Caco-2 (cell line): ENCODE data around the gene INPP5E. TPM values are rescaled to one million over a fixed set of nuclear protein-coding genes. Genes with fewer than 3 reads are reported as not detected.

ENCODE experiments used
- BruUV-seq: library from RNA; stranded (reverse); fragments of 400-500 nt; replicated peaks from 2 replicates; lab custom pipeline; 2021; lab: Mats Ljungman, UMichigan
- CTCF ChIA-PET: fragments of 300-600 bp; sonication (Branson Sonifier 250); formaldehyde crosslinking; loops from one replicate; lab custom pipeline; 2022; ENCODE audit warnings: antibody characterized with exemption; lab: Charles Lee
- POLR2A ChIA-PET: fragments of 300-600 bp; sonication (Branson Sonifier 250); formaldehyde crosslinking; loops from one replicate; lab custom pipeline; 2022; ENCODE audit warnings: antibody characterized with exemption; lab: Charles Lee
- DNase-seq, 2 experiments: peaks; one replicate each; pipeline versions ENCODE4 v3.0.0 to v3.0.0-alpha.2; 2020 to 2022
- H3K27me3 ChIP-seq: replicated peaks from 2 replicates; pipeline ENCODE4 v1.6.0; 2011; ENCODE audit warnings: low read length; ENCODE audit not compliant: control insufficient read depth, insufficient read depth
- H3K36me3 ChIP-seq: 2 replicates; pipeline ENCODE4 v1.5.1; 2011; ENCODE audit warnings: low read length; ENCODE audit not compliant: control insufficient read depth, insufficient read depth
- H3K4me1 ChIP-seq: fragments of 250-450 bp; sonication (Bioruptor Pico); 2 replicates; pipeline ENCODE4 v1.5.1; 2020; ENCODE audit warnings: mild to moderate bottlenecking
- H3K4me3 ChIP-seq: 2 replicates; pipeline ENCODE4 v1.5.1; 2011; ENCODE audit warnings: low read depth, mild to moderate bottlenecking, control low read depth, low read length
- H3K9me3 ChIP-seq: fragments of 250-450 bp; sonication (Bioruptor Pico); 2 replicates; pipeline ENCODE4 v1.5.1; 2020; ENCODE audit warnings: mild to moderate bottlenecking, moderate library complexity
- H3K27ac Mint-ChIP-seq: one replicate; pipeline ENCODE4 v1.8.0; 2022; ENCODE audit warnings: mixed read lengths; ENCODE audit not compliant: unreplicated experiment
- H3K27me3 Mint-ChIP-seq: one replicate; pipeline ENCODE4 v1.8.0; 2022; ENCODE audit warnings: mixed read lengths; ENCODE audit not compliant: insufficient read depth, unreplicated experiment
- H3K36me3 Mint-ChIP-seq: one replicate; pipeline ENCODE4 v1.8.0; 2022; ENCODE audit warnings: mild to moderate bottlenecking, mixed read lengths; ENCODE audit not compliant: insufficient read depth, unreplicated experiment
- H3K4me1 Mint-ChIP-seq: one replicate; pipeline ENCODE4 v1.8.0; 2022; ENCODE audit warnings: low read depth, mixed read lengths; ENCODE audit not compliant: unreplicated experiment
- H3K4me3 Mint-ChIP-seq: one replicate; pipeline ENCODE4 v1.8.0; 2022; ENCODE audit warnings: mild to moderate bottlenecking, moderate library complexity, mixed read lengths; ENCODE audit not compliant: unreplicated experiment
- H3K9me3 Mint-ChIP-seq: one replicate; pipeline ENCODE4 v1.8.0; 2022; ENCODE audit warnings: mixed read lengths; ENCODE audit not compliant: unreplicated experiment
- CTCF ChIP-seq, 2 experiments: fragments of 200-600 bp in 1 of 2; IDR thresholded peaks; 1 replicate in 1 of 2; 2 replicates in 1 of 2; pipeline versions ENCODE4 v1.5.1 to v1.8.0; 2011 to 2022; ENCODE audit warnings: antibody characterized with exemption in 1 of 2, control low read depth in 1 of 2, inconsistent platforms in 1 of 2, low read depth in 1 of 2, low read length in 1 of 2, mild to moderate bottlenecking in 1 of 2, moderate library complexity in 1 of 2; ENCODE audit not compliant: insufficient read depth in 1 of 2, severe bottlenecking in 1 of 2, unreplicated experiment in 1 of 2
- intact Hi-C: fragments of 100-400 bp; cut with micrococcal nuclease; formaldehyde crosslinking; loops from one replicate; pipeline ENCODE4 v1.10.0; 2022; ENCODE audit not compliant: unreplicated experiment
- total RNA-seq: library from RNA; stranded (reverse); gene quantifications from 2 replicates; pipeline ENCODE4 v1.2.3, GENCODE V29; 2022

The INPP5E gene
- total RNA-seq, 1 experiment from 2014 or later = 18.6 TPM

GRCh38 chr9:136433849-136434579, 5.6 kb downstream of the INPP5E start:
- H3K27me3 Mint-ChIP-seq = no peaks in the 10 kb centered on the region
- Histone ChIP-seq H3K4me3 (no peak overlapping the region), H3K9me3 (no peaks in the 10 kb centered on the region), H3K4me1 (peaks cover 8% of the 10 kb centered on the region), H3K27me3 (no peaks in the 10 kb centered on the region), H3K36me3 (peaks cover 1% of the 10 kb centered on the region; the same call in 1 of the 2 replicates)
- intact Hi-C loops = no loop called here
- no peak for TF ChIP-seq CTCF (IDR thresholded peaks at IDR 0.05; ENCODE audit: insufficient read depth in 1 of 2, low read depth in 1 of 2, low read length in 1 of 2, severe bottlenecking in 1 of 2, unreplicated experiment in 1 of 2)
- peaks cover 7% of the 10 kb centered on the region for H3K4me1 Mint-ChIP-seq
- DNase-seq = no peak
- H3K9me3 Mint-ChIP-seq = no peaks in the 10 kb centered on the region
- H3K27ac Mint-ChIP-seq = no peak overlapping the region
- POLR2A ChIA-PET = no interaction called here
- H3K4me3 Mint-ChIP-seq = no peak overlapping the region
- peaks cover 28% of the 10 kb centered on the region for H3K36me3 Mint-ChIP-seq
- CTCF ChIA-PET = no interaction called here
- BruUV-seq = no TSS peak

- Mint-ChIP-seq H3K4me1 (peaks cover 7% of the 10 kb centered on the region), H3K27me3 (no peaks in the 10 kb centered on the region), H3K36me3 (peaks cover 30% of the 10 kb centered on the region), H3K9me3 (no peaks in the 10 kb centered on the region), H3K27ac (no peak overlapping the region), H3K4me3 (no peak overlapping the region)
- no peaks in the 10 kb centered on the region for H3K9me3 ChIP-seq
- no TSS peak for BruUV-seq
- intact Hi-C loops = no loop called here
- TF ChIP-seq CTCF (IDR thresholded peaks at IDR 0.05; ENCODE audit: insufficient read depth in 1 of 2, low read depth in 1 of 2, low read length in 1 of 2, severe bottlenecking in 1 of 2, unreplicated experiment in 1 of 2) = no peak
- ChIA-PET POLR2A (no interaction called here), CTCF (no interaction called here)
- H3K4me1 ChIP-seq = peaks cover 8% of the 10 kb centered on the region
- no peak overlapping the region for H3K4me3 ChIP-seq
- DNase-seq = no peak
- no peaks in the 10 kb centered on the region for H3K27me3 ChIP-seq
- peaks cover 1% of the 10 kb centered on the region; the same call in 1 of the 2 replicates for H3K36me3 ChIP-seq
These were observed 6.5 kb downstream of the INPP5E start for GRCh38 chr9:136433043-136433715.

GRCh38 chr9:136432591-136432990, 7.1 kb downstream of the INPP5E start:
- Histone ChIP-seq H3K36me3 (peaks cover 1% of the 10 kb centered on the region; the same call in 1 of the 2 replicates), H3K27me3 (no peaks in the 10 kb centered on the region), H3K4me3 (no peak overlapping the region), H3K9me3 (no peaks in the 10 kb centered on the region), H3K4me1 (peaks cover 4% of the 10 kb centered on the region)
- BruUV-seq = no TSS peak
- POLR2A ChIA-PET = no interaction called here
- no peak for DNase-seq
- Mint-ChIP-seq H3K27me3 (no peaks in the 10 kb centered on the region), H3K4me1 (peaks cover 7% of the 10 kb centered on the region), H3K27ac (no peak overlapping the region), H3K36me3 (peaks cover 29% of the 10 kb centered on the region), H3K9me3 (no peaks in the 10 kb centered on the region), H3K4me3 (no peak overlapping the region)
- CTCF ChIA-PET = no interaction called here
- intact Hi-C loops = no loop called here
- no peak for TF ChIP-seq CTCF (IDR thresholded peaks at IDR 0.05; ENCODE audit: insufficient read depth in 1 of 2, low read depth in 1 of 2, low read length in 1 of 2, severe bottlenecking in 1 of 2, unreplicated experiment in 1 of 2)
